Muscle of arm (tissue), 12 donors: ENCODE measurements around the gene COL18A1. TPM values are rescaled to one million over a fixed set of nuclear protein-coding genes. Genes with fewer than 3 reads are reported as not detected.

ENCODE experiments used
- DNase-seq: peaks from one replicate; pipeline ENCODE4 v3.0.0-alpha.2; 2013
- polyA plus RNA-seq, 12 donors: library from polyadenylated mRNA; unstranded; fragments of 120-200 nt; gene quantifications; one replicate each; pipeline ENCODE4 v1.2.1, GENCODE V29; 2013; ENCODE audit not compliant: insufficient read length in 12 of 12

The COL18A1 gene
- polyA plus RNA-seq, 12 donors: 45.6 to 181 (median 71.3) TPM

DNA sequence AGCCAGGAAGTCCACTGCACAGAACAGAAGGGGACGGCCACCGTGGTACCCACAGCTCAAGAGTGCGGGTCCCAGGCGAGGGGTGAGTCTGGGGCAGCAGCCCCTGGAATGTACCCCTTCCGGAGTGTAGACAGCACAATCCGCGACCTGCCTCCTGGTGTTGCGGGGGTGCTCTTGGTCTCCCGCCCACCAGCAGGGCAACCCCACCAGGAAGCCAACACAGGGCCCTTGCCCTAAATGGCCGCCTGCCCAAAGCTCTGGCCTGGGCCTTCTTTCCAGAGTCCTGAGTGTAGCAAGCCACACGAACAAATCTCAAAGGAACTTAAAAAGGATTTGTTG lies 138.4 kb downstream of the COL18A1 start:
- no peak for DNase-seq

DNA sequence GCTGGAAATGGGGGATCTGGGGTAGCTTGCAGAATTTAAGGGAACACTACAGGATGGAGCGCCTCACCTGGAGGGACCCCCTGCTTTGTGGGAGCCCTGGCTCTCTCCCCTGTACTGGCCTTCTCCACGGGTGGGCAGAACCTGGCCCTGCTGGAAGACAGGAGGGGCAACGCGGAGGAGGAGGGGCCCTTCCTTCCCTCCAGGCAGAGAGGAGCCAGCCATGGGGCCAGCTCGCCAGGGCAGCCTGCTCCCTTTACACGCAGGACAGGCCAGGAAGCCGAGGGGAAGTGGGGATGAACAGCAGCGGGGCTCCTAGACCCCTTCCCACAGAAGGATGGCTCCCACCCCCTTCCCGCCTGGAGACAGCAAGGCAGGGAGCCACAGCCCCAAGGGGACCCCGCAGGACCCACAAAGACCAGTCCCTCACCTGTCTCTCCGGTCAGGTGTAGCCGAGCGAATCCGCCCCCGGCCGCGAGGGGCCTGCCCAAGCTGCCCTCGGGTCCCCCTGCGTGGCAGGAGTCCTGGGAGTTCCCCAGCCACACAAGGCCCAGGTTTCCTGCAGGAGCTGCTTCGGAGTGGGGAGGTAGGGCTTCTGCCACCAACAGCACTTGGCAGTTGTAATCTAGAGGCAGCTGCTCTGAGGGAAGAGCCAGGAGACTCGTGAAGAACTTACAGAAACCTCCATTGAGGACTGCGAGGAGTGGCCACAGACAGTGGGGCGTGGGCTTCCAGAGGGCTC lies 138.9 kb downstream of the COL18A1 start:
- DNase-seq: no peak

DNA sequence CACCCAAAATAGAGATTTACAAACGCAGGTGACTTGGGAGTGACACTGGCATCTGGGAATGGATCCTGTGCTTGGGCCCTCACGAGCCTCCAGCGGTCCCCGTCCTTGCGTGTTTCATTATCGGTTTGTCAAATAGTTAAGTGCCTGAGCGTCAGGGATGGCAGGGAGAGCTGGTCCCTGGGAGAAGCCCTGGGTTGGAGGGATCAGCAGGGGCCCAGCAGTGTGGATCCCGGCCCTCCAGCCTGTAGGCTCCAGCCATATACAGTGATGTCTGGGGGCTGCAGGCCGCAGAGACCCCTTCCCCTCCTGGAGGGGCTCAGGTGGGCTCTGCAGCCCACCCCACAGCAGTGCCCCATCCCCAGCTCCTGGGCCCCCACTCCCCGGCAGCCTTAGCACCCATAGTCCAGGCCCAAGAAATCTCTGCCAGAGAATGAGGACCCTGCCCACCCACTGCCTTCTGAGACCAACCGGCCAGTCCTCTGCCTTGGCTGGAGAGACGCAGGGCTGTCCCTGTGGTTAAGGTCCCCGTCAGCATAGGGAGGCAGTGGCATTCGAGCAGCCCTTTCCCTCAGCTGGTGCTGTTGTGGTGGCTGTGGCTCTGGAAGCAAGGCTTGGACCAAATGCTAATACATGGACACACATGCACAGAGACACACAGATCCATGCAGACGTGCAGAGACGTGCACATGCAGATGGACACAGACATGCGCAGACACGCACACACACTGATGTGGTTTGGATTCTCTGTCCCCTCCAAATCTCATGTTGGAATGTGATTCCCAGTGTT lies 139.7 kb downstream of the COL18A1 start:
- DNase-seq: no peak

DNA sequence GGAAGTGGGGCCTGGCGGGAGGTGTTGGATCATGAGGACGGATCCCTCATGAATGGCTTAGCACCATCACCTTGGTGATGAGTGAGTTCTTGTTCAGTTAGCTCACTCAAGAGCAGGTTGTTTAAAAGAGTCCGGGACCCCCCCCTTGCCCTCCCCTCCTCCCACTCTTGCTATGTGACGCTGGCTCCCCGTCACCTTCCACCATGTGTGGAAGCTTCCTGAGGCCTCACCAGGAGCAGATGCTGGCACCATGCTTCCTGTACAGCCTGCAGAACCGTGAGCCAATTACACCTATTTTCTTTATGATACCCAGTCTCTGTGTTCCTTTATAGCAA lies 140.2 kb downstream of the COL18A1 start:
- DNase-seq: no peak

DNA sequence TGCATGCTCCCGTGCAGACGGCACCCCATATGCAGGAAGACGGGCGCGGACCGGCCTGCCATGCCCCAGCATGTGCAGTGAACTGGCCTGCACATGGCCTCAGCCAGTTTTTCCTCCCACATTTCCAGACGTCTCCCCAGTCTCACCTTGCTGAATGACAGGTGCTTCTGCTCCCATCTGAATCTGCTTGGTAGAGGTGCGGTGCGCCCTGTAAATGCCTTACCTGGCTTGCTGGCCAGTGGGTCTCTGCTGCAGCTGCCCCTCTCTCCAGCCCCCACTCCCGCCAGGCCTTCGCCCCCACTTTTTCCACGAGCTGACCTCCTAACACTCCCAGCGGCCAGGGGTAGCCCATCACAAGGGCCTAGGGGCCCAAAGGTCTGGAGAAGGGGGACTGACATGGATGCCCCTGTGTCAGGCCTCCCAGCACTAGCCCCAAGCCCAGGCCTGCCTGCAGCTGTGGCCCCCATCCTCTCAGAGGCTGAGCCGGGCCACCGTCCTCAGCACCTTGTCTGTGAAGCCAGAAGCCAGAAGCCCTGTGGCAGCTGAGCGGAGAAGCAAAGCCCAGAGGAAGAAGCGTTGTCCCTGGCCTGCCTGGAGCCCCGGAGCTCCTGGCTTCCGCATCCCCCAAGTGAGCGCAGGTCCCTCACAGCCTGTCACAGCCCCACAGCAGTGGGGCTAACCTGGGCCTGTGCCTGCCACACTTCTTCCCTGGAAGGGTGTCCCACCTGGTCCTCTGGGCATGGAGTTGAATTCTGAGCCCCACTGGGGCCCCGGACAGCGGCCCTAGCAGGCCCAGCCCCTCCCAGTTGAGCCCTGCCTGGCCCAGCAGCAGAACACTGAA lies 140.9 kb downstream of the COL18A1 start:
- no peak for DNase-seq

DNA sequence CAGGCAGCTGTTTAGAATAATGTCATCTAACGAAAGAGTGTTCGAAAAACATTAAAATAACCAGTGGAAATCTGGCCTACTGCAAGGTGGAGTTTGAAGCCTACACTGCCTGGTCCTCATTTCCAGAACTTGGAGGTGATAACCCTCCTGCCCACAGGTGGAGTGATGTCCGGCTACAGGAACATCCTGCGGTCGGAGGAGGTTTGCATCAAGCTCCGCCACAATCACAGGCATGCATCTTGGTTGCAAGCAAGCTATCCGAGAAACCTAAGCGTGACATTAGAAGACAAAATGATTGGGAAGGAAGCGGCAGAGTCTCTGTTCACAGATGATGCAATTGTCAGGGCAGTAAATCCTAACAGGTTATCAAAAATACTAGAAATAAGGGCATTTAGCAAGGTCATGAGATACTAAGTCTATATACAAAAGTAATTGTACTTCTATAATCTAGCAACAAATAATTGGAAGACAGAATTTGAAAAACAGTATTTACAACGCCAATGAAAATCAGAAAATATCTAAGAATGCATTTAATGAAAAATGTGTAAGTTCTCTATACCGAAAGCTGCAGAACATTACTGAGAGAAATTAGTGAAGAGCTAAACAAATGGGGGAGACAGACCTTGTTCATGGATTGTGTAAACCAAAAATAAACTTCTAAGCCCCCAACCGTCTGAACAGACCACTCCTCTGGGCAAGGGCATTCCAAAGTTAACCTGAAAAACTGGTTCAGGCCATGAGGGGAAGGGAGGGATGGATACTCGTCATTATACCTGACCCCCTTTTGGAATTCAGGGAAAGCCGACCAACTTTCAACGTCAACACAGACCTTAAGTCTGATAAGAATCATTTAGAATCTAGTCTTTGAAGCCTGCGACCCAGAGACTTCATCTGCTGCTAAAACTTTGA lies 141.9 kb downstream of the COL18A1 start:
- DNase-seq: no peak

DNA sequence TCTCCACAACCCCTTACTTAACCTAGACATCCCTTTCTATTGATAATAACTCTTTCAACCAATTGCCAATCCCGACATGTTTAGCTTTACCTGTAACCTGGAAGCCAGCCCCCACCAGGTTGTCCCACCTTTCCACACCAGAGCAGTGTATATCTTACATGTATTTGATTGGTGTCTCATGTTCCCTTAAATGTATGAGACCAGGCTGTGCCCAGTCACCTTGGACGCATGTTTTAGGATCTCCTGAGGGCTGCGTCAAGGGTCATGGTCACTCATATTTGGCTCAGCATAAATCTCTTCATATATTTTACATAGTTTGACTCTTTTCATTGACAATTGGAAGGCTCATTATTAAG lies 142.6 kb downstream of the COL18A1 start:
- DNase-seq: no peak

DNA sequence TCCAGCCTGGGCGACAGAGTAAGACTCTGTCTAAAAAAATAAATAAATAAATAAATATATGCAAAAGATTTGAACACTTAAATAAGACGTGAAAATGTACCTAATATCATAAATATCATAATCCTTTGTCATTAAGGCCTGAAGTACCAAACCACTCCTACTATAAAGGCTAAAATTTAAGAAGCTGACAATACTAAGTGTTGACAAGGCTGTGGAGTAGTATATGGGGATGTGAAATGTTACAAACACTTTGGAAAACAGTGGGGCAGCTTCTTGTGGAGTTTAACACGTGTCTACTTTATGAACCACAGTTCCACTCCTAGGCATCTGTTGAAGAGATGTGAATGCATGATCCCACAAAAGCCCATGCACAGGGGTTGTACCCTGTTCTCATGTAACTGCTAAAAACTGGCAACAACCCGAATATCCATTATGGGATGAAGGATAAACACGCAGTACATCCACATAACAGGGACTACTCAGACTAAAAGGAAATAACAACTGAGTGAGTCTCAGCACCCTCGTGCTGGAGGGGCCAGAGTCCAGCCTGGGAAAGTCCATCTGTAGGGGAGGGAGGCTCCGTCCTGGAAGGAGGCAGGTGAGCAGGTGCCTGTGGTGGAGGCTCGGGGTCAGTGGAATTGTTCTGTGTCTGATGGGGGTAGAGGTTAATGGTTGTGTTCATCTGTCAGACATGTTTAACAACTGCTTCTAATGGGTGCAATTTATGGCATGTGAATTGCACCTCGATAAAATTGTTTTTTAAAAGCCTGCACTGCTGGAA lies 143.9 kb downstream of the COL18A1 start:
- no peak for DNase-seq

DNA sequence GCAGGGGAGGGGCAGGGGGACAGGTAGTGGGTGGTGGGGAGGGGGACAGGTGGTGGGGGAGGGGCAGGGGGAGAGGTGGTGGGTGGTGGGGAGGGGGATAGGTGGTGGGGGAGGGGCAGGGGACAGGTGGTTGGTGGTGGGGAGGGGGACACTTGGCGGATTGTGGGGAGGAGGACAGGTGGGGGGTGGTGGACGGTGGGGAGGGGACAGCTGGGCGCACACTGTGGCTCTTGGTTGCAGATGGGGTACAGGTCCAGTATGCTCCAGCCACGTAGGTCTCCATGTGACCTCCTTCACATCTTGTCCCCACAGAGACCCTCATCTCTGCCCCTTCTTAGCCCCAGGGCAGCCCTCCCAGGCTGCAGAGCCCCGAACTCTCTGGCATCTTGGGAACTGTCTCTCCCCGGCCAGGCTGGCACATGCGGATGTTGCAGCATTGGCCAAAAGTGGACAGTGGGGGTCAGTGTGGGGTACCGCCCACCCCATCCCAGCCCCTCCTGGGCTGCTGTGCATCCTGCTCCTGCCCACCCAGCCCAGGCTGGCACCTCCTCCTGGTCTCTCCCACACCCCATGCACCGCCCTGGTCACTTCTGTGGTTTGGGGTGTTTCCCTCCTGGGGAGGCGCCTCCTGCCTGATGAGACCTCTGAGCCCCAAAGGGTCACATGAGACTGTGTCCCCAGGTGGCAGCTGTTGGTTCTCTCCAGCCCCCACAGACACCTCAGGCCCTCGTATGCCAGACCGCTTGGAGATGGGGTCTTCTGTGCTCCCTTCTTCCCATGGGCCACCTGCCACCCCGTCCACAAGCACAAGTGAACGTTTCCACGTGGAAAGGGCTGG lies 144.9 kb downstream of the COL18A1 start:
- DNase-seq: no peak

DNA sequence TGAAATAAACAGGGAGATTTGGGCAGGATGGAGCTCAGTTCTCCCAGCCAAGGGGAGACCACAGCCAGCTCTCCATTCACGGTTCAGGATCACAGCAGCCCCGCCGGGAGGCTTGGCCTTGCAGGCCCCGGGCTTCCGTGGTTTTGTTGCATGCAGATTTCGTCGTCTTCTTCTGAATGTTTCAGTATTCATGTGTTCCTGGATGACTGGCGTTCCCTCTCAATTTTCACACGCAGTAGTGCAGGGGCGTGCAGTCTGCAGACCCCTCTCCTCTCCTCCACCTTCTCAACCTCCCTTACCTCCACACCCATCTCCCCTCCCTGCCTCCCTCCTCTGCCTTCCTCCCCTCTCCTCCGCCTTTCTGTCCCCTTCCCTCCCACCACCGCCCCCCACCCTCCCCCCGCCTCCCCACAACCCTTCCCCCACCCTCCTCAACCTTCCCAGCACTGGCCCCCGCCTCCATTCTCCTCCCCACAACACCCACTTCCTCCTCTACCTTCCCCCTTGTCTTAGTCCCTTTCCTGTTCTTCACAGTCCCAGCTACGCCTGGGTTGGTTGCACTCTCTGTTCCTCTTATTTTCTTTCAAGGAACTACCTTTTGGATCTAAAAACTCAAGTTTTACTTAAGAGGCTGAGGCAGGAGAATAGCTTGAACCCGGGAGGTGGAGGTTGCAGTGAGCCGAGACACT lies 145.7 kb downstream of the COL18A1 start:
- DNase-seq: no peak

DNA sequence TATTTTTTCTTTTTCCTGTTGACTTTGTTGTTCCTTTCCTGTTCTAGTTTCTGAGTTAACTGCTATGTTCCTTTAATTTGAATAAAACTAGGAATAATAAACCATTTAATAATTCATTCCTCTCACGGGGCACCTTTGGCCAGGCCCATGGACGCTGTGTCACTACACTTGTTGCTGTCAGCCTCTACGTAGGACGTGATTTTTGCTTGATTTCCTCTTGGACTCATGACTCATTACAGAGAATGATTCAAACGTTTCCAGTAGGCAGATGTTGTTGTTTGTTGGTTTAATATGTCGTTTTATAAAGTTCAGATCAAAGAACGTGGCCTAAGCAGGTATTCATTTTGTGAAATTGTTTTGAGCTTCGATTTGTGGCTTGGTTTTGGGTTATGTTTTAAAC lies 146.4 kb downstream of the COL18A1 start:
- DNase-seq: no peak

DNA sequence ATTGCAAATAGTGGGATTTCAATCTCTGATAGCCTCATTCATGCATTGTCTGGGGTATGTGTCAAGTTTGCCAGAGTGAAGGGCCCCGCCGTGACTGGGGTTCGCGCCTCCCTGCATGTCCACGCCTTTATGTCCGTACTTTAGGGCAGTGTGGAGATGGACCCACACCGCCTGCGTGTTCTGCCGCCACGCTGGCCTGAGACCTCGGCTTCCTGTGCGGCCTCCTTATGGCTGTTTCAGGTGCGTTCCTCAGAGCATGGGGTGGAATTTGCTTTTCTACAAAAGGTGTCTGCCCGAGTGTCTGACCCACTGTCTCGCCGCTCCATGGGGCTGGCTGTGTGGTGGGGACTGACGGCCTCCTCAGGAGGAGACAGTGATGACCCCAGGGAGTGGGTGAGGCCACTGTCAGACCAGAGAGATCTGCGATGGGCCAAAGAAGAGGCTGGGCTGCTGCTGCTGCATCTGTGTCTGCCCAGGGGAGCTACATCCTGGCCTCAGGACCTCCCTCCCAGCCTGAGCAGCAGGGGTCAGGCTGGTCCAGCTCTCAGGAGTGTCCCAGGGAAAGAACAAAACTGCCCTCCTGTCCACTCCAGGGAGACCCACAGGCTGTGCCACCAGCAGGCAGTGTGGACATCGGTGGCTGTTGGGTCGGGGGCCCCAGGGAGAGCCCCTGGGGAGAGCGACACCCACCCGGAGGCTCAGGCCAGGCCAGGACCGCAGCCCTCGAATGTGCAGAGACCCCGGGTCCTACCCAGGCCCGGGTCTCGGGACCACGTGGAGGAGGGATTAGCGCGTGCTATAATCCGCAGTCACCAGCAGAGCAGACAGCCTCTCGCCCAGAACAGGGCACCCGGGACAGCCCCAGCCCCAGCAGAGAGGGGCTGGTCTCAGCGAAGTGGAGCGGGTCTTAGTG lies 147.1 kb downstream of the COL18A1 start:
- DNase-seq: no peak

DNA sequence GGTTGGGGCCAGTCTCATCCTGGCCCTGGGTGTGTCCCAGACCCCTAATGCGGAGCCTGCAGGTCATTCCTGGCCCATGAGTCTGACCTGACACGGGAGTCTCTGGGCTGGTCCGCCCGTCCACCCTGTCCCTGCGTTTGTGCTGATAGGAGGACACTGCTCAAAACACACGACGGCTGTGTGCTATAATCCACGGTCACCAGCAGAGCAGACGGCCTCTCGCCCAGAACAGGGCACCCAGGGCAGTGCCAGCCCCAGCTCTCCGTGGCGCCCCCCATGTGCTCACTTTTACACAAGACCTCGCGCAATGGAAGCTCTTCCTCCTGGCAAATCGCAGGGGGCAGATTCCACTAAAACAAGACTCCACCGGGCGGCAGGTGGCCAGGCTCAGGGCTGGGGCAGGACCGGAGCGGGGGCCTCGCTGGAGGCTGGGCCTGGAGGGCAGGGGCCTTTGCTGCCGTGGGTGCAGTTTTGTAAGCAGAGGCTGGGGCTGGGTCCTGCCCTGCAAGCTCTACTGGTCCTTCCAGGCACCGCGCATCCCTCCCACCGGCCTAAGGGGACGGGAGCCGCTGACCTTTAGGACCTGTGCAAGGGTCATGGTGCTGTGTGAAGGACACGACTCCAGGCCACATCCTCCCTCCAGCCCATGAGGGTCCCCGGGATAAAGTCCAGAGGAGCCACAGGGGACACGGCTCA lies 147.9 kb downstream of the COL18A1 start:
- DNase-seq: no peak

DNA sequence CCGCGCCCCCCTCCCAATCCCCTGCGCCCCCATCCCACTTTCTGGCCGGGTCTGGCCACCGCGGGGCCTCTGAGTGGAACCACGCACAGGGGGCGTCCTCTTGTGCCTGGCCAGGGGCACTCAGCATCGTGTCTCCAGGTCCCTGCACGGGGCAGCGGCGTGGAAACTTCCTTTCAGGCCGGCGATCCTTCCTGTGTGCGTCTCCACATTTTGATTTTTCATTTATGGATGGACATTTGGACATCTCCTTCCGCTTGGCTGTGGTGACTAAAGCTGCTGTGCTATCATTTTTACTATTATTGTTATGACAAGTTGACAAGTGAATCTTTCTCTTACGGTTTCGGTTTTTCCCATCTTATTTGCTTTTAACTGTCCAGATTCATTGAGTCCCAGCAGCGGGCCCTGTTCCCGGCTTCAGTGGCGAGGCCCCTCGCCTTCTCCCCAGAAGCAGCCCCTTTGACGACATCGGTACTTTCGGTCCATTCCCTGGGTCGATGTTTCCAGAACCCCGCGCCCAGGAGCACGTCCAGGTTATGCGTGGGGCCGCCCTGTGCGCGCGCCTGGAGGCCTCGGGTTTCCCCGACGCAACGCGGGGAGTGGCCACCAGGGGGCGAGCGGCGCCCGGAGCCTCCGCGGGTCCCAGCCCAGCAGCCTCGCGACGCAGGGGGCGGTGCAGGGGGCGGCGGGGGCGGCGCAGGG lies 149.7 kb downstream of the COL18A1 start:
- DNase-seq: peak; percentile 90

DNA sequence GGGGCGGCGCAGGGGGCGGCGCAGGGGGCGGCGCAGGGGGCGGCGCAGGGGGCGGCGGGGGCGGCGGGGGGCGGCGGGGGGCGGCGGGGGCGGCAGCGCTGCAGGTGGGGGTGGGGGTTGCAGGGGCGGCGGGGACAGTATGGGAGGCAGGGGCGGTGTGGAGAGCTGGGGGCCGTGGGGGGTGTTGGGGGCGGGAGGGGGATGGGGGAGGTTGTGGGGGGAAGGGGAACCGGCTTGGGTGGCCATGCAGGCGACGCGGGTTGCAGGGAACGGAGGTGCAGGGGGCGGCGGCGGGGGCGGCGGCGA lies 150.2 kb downstream of the COL18A1 start:
- no peak for DNase-seq

DNA sequence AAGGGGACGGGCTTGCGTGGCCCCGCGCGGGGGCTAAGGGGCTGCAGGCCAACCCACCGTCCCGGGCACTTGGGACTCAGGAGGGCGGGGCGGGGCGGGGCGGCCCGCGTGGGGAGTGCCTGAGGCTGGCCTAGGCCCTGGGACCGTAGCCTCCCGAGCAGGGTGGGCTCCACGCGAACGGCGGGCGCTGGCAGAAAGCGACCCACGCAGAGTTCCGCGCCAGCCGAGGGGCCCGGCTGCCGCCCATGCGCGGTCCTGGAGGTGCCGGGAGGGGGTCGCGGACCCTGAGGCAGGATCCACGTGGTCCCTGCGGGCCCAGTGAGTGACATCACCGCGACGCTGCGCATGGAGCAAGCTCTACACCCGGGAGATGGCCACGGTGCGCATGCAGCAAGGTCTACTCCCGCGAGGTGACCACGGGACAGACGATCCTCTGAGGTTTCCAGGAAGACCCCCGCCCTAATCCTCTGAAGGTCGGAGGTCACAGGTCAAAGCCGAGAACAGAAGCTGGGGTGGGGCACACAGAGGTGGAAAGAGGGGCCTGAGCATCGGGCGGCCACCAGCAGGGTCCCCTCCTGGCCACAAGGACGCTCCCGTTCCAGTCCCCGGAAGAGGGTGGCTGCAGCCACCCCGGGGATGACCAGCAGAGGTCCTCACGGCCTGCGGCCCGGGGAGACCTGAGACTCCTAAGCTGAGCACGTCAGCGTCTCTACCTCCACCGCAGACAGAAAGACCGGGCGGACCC lies 150.8 kb downstream of the COL18A1 start:
- DNase-seq: peak; percentile 85

DNA sequence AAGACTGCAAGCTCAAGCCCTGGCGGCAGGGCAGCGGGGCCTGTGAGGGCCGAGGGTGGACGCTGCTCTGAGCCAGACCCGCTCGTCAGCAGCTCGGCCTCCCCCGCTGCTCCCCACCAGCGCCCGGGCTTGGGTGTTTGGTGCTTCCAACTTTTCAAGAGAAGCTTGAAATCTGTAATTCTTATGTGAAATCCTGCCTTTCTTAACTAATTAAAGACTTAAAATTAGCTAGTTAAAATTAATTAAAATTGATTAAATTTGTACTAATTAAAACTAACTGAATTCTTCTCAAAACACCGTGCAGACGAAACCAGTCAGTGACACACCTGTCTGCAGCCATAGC lies 151.3 kb downstream of the COL18A1 start:
- no peak for DNase-seq
